Choroid plexus epithelial cell (primary cell): ENCODE measurements around the gene EFCAB13.
A peak's percentile ranks its signal among the peaks of the same experiment; 100 is the strongest.

Experiments used
- DNase-seq: peaks from one replicate; pipeline ENCODE4 v3.0.0-alpha.2; 2010; ENCODE audit warnings: low read depth
- H3K4me3 ChIP-seq: 2 replicates; pipeline ENCODE4 v1.5.1; 2011; ENCODE audit warnings: low read depth, mild to moderate bottlenecking, control low read depth, low read length, moderate library complexity
- TF ChIP-seq, protein P1 (sequence below): conservative IDR thresholded peaks from 2 replicates; pipeline ENCODE4 v1.5.1; 2011; ENCODE audit warnings: low read depth, mild to moderate bottlenecking, control low read depth, inconsistent platforms, low read length, moderate library complexity

Gene EFCAB13

DNA sequence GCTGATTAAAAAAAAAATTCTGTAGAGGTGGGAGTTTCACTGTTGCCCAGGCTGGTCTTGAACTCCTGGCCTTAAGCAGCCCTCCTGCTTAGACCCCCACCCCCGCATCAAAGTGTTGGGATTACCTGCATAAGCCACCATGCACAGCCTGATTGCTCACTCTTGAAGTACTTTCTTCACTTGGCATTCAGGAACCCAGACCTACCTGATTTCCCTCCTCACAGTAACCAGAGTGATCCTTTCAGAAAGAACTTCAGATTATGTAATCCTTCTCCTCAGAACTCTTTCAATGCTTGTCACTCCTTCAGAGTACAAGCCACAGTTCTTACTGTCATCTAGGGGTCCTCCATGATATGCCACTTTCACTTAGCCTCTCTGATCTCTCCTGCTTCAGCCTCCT is 1.4 kb downstream of the EFCAB13 start:
- no peak for DNase-seq
- TF ChIP-seq, protein P1, sequence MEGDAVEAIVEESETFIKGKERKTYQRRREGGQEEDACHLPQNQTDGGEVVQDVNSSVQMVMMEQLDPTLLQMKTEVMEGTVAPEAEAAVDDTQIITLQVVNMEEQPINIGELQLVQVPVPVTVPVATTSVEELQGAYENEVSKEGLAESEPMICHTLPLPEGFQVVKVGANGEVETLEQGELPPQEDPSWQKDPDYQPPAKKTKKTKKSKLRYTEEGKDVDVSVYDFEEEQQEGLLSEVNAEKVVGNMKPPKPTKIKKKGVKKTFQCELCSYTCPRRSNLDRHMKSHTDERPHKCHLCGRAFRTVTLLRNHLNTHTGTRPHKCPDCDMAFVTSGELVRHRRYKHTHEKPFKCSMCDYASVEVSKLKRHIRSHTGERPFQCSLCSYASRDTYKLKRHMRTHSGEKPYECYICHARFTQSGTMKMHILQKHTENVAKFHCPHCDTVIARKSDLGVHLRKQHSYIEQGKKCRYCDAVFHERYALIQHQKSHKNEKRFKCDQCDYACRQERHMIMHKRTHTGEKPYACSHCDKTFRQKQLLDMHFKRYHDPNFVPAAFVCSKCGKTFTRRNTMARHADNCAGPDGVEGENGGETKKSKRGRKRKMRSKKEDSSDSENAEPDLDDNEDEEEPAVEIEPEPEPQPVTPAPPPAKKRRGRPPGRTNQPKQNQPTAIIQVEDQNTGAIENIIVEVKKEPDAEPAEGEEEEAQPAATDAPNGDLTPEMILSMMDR: no peak
- H3K4me3 ChIP-seq: no peak overlapping the region

DNA sequence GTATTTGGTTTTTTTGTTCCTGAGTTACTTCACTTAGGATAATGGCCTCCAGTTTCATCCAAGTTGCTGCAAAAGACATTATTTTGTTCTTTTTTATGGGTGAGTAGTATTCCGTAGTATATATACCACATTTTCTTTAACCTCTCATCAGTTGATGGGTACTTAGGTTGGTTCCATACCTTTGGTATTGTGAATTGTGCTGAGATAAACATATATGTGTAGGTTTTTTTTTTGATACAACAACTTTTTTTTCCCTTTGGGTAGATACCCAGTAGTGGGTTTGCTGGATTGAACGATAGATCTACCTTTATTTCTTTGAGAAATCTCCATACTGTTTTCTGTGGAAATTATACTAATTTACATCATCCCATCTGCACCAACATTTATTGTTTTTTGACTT is 6.8 kb downstream of the EFCAB13 start:
- no peak overlapping the region for H3K4me3 ChIP-seq
- no peak for DNase-seq
- TF ChIP-seq, protein P1: no peak

DNA sequence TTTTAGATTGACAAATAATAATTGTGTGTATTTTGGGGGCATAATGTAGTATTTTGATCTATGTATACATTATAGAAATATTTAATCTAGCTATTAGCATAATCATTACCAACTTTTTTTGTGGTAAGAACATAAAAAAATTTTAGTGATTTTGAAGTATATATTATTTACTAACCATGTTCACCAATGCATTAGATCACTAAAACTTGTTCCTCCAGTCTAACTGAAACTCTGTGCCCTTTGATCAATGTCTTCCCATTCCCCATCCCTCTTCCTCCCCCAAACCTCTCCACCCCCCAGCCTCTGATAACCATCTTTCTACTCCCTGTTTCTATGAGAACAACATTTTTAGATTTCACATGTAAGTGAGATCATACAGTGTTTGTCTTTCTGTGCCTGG is 8.5 kb downstream of the EFCAB13 start:
- DNase-seq: no peak
- H3K4me3 ChIP-seq: no peak overlapping the region
- TF ChIP-seq, protein P1: no peak

DNA sequence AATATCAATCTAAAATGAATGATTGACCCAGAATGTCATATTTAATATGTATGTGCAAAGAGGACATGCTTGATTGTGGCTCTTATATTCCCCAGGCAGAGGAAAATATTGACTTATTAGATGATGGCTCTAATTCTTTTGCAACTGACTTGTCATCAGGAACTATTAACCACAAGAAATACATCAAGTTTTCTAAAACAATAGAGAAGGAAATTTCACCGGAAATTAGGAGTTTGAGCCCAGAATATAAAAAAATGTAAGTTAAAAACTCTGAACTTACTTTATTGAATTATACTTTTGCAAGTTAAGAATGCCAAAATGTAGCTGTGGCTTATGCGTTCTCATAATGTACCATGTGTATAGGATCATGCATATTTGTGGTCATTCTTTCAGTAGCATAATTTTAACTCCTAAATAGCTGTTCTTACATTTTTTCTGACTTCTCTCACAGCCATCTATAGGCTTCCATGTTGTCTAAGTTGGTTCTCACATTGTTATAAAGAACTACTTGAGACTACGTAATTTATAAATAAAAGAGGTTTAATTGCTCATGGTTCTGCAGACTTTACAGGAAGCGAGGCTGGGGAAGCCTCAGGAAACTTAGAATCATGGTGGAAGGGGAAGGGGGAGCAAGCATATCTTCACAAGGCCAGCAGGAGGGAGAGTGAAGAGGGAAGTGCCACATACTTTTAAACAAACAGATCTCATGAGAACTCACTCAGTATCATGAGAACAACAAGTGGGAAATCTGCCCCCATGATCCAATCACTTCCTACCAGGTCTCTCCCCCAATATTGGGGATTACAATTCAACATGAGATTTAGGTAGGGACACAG is 11.6 kb downstream of the EFCAB13 start:
- TF ChIP-seq, protein P1: no peak
- H3K4me3 ChIP-seq: no peak overlapping the region
- DNase-seq: peak; percentile 41

DNA sequence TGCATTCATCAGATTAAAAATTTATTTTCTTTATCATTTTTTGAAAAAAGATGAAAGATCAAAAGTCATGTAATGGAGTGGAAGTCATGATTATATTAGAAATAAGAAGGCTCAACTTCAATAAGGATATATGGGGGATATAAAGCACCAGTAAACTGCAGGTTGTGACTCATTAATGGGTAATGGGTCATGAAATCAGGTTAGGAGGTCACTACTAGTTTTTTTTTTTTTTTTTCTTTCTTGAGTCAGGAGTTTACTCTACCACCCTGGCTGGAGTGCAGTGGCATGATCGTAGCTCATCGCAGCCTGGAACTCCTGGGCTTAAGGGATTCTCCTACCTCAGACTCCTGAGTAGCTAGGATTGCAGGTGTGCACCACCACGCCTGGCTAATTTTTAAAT is 14.3 kb downstream of the EFCAB13 start:
- no peak overlapping the region for H3K4me3 ChIP-seq
- TF ChIP-seq, protein P1: no peak
- no peak for DNase-seq

DNA sequence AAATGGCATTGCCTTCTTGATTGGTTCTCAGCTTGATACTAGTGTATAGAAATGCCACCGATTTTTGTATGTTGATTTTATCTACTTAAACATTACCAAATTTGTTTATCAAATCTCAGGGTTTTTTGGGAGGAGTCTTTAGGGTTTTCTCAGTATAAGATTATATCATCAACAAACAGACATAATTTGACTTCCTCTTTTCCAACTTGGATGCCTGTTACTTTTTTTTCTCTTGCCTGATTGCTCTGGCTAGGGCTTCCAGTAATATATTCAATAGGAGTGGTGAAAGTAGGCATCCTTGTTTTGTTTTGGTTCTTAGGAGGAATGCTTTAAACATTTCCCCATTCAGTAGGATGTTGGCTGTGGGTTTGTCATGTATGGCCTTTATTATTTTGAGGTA is 29.1 kb downstream of the EFCAB13 start:
- H3K4me3 ChIP-seq: no peak overlapping the region
- no peak for DNase-seq
- TF ChIP-seq, protein P1: no peak

DNA sequence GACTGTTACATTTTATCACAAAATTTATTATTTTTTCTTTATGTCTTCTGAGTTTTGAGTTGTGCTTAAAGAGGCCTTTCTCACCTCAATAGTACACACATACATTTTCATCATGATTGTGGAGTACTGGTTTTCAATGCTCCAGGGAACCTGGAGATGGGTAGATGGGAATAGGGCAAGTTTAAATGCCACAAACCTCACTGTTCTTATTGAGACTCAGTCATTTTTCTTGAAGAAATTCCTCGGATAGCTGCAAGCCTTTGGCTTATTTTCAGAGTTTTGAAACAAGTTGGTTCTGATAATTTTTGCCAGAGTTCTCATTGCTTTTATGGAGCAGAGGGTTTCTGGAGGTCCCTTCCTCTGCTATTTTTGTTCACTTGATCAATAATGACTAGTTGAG is 34.9 kb downstream of the EFCAB13 start:
- no peak overlapping the region for H3K4me3 ChIP-seq
- no peak for DNase-seq
- TF ChIP-seq, protein P1: no peak
